Ovary (tissue), 9 donors: ENCODE data around the gene DAPK3. TPM values are rescaled to one million over a fixed set of nuclear protein-coding genes. Genes with fewer than 3 reads are reported as not detected.
"Not testable (repeated sequence)": the region's sequence is repeated elsewhere in the genome, so short reads cannot be mapped to it uniquely, and the experiment has no call there.

Experiments
- DNase-seq, 5 donors: peaks; one replicate each; pipeline ENCODE4 v3.0.0-alpha.2; 2019 to 2020
- H3K27ac ChIP-seq, 2 donors: fragments of 200-600 bp; one replicate each; pipeline versions ENCODE4 v1.5.1 to v1.8.0; 2019 to 2022
- H3K27me3 ChIP-seq: fragments of 200-600 bp; one replicate; pipeline ENCODE4 v1.8.0; 2022
- H3K36me3 ChIP-seq: fragments of 200-600 bp; sonication (generic); one replicate; pipeline ENCODE4 v1.5.1; 2019
- H3K4me1 ChIP-seq: one replicate; pipeline ENCODE4 v1.8.1; 2013; ENCODE audit warnings: mild to moderate bottlenecking, moderate library complexity; ENCODE audit not compliant: insufficient read depth
- H3K4me3 ChIP-seq: fragments of 200-600 bp; sonication (generic); one replicate; pipeline ENCODE4 v1.5.1; 2017
- H3K9me3 ChIP-seq, 2 donors: fragments of 200-600 bp in 1 of 2; sonication (generic) in 1 of 2; one replicate each; pipeline versions ENCODE4 v1.5.1 to v1.8.1; 2013 to 2019; ENCODE audit warnings: mild to moderate bottlenecking in 1 of 2, moderate library complexity in 1 of 2
- CTCF ChIP-seq, 3 donors: fragments of 450-650 bp in 2 of 3; fragments of 200-600 bp in 1 of 3; IDR thresholded peaks; one replicate each; pipeline versions ENCODE4 v1.5.1 to v1.8.0; 2016 to 2022; ENCODE audit warnings: antibody characterized with exemption in 3 of 3, mild to moderate bottlenecking in 1 of 3
- EP300 ChIP-seq: sonication (generic); formaldehyde crosslinking; IDR thresholded peaks from one replicate; pipeline ENCODE4 v1.6.1; 2017; ENCODE audit warnings: antibody characterized with exemption
- POLR2A ChIP-seq: fragments of 450-650 bp; IDR thresholded peaks from one replicate; pipeline ENCODE4 v1.6.1; 2017; ENCODE audit warnings: antibody characterized with exemption, mild to moderate bottlenecking, moderate library complexity
- WGBS, 3 donors: extraction: QIAGEN DNeasy Blood & Tissue Kit in 1 of 3; methylation state at CpG; one replicate each; pipeline versions ENCODE4 v1.1.5 to v1.1.7; 2013 to 2017; 5-methylcytosine and 5-hydroxymethylcytosine counted together
- intact Hi-C, 4 donors: fragments of 100-400 bp; cut with DNase I; formaldehyde crosslinking; loops; one replicate each; pipeline versions ENCODE4 v1.11.0 to v1.15.1; 2022 to 2023
- polyA plus RNA-seq, 2 donors: library from polyadenylated mRNA; stranded (reverse); fragments of 200-250 nt in 1 of 2; fragments of 350-450 nt in 1 of 2; fragmentation: Illumina TruSeq in 1 of 2; extraction: RNeasy Lipid Tissue Mini Kit (QIAGEN cat#74804) in 1 of 2; gene quantifications; one replicate each; pipeline ENCODE4 v1.2.3, GENCODE V29; 2013 to 2014
- total RNA-seq, 7 donors: library from RNA; depleted of rRNA in 2 of 7; stranded (reverse); fragments of >200 nt in 2 of 7; fragmentation: NEBNext Ultra II Directional in 3 of 7; extraction: Animal tissue kit (Norgen Biotek cat#: 25700) in 3 of 7; gene quantifications; one replicate each; pipeline versions ENCODE4 v1.1.0 to v1.2.4, GENCODE V29; 2016 to 2023
- donor health status: DM: no; HTN: no; CAD: no; lungs with moderate emphysema.
- donor health status: DM: no; HTN: no; CAD: no.
- donor health status: Bipolar disorder and iron deficiency.
- donor health status: DM: yes; HTN: yes; CAD: no.
- donor health status: DM: no; HTN: no; CAD: no.
- donor health status: DM: yes; HTN: yes; CAD: no.

DAPK3 gene
- total and polyA plus RNA-seq, 9 donors = 8.3 to 101 (median 57.0) TPM

GRCh38 chr19:3954107-3954506, 16.8 kb downstream of the DAPK3 start:
- intact Hi-C loops = no loop called here
- no peaks in the 10 kb centered on the region for H3K27me3 ChIP-seq
- WGBS, 3 donors = 68 to 80% (median 69%) methylated on average over 12 of the region's 12 CpGs
- no peak overlapping the region for H3K4me3 ChIP-seq
- H3K36me3 ChIP-seq = no peaks in the 10 kb centered on the region
- DNase-seq = no peak
- no peak for TF ChIP-seq POLR2A
- TF ChIP-seq EP300 = no peak
- no peak for TF ChIP-seq CTCF (IDR thresholded peaks at IDR 0.05)
- no peak overlapping the region for H3K27ac ChIP-seq
- no peaks in the 10 kb centered on the region for H3K9me3 ChIP-seq
- H3K4me1 ChIP-seq = peaks cover 10% of the 10 kb centered on the region

GRCh38 chr19:3952755-3953276, 18.1 kb downstream of the DAPK3 start:
- H3K4me3 ChIP-seq, H3K9me3 ChIP-seq, H3K4me1 ChIP-seq, DNase-seq, H3K27ac ChIP-seq, intact Hi-C loops, H3K27me3 ChIP-seq, H3K36me3 ChIP-seq: not testable (repeated sequence)
- 80 to 86% (median 85%) methylated on average over 9 of the region's 9 CpGs for WGBS, 3 donors

GRCh38 chr19:3950871-3951861, 19.7 kb downstream of the DAPK3 start:
- no peak for TF ChIP-seq POLR2A
- no peak for TF ChIP-seq EP300
- TF ChIP-seq CTCF (IDR thresholded peaks at IDR 0.05) = no peak
- Histone ChIP-seq H3K36me3 (no peaks in the 10 kb centered on the region), H3K27me3 (no peaks in the 10 kb centered on the region), H3K27ac (peak overlapping the region in 1 of 2 donors; percentile 15), H3K4me3 (no peak overlapping the region), H3K9me3 (no peaks in the 10 kb centered on the region), H3K4me1 (peaks cover 10% of the 10 kb centered on the region)
- peak in 2 of 5 donors; percentile 36 to 57 for DNase-seq
- intact Hi-C loops = no loop called here
- WGBS, 3 donors = 14 to 17% (median 17%) methylated on average over 41 of the region's 41 CpGs

GRCh38 chr19:3949997-3950859, 20.7 kb downstream of the DAPK3 start:
- WGBS, 3 donors = 44 to 48% (median 47%) methylated on average over 19 to 20 of the region's 20 CpGs
- no peak for DNase-seq
- Histone ChIP-seq H3K36me3 (no peaks in the 10 kb centered on the region), H3K27me3 (no peaks in the 10 kb centered on the region), H3K27ac (no peak overlapping the region), H3K4me1 (peaks cover 10% of the 10 kb centered on the region), H3K4me3 (no peak overlapping the region), H3K9me3 (no peaks in the 10 kb centered on the region)
- TF ChIP-seq EP300 = no peak
- intact Hi-C loops = no loop called here

- no peak overlapping the region for H3K4me3 ChIP-seq
- intact Hi-C loops = no loop called here
- H3K4me1 ChIP-seq = peaks cover 10% of the 10 kb centered on the region
- WGBS, 3 donors = 70 to 77% (median 75%) methylated on average over 11 of the region's 11 CpGs
- no peaks in the 10 kb centered on the region for H3K9me3 ChIP-seq
- no peak for DNase-seq
- H3K36me3 ChIP-seq = no peaks in the 10 kb centered on the region
- no peaks in the 10 kb centered on the region for H3K27me3 ChIP-seq
- TF ChIP-seq POLR2A (no peak), EP300 (no peak), CTCF (IDR thresholded peaks at IDR 0.05) (no peak)
- no peak overlapping the region for H3K27ac ChIP-seq
Observed at GRCh38 chr19:3949294-3949693, 21.6 kb downstream of the DAPK3 start.

- DNase-seq, H3K36me3 ChIP-seq, intact Hi-C loops, H3K9me3 ChIP-seq, H3K4me3 ChIP-seq, H3K27me3 ChIP-seq, H3K27ac ChIP-seq, H3K4me1 ChIP-seq: not testable (repeated sequence)
- 89 to 92% (median 89%) methylated on average over 15 of the region's 15 CpGs for WGBS, 3 donors
Observed at GRCh38 chr19:3947316-3947933, 23.5 kb downstream of the DAPK3 start.
